HG03064 (cell line): Measurements from ENCODE around the gene SDK2.

Source experiments
- ATAC-seq: cut with Tn5 transposase; IDR thresholded peaks from one replicate; pipeline ENCODE4 v1.9.1; 2021; ENCODE audit warnings: low read depth; ENCODE audit not compliant: unreplicated experiment

The SDK2 gene

GRCh38 chr17:73293480-73293911 lies 350.7 kb downstream of the SDK2 start:
- no peak for ATAC-seq

GRCh38 chr17:73293031-73293430 lies 351.2 kb downstream of the SDK2 start:
- ATAC-seq = no peak

GRCh38 chr17:73292031-73292531 lies 352.2 kb downstream of the SDK2 start:
- no peak for ATAC-seq

GRCh38 chr17:73291260-73291801 lies 352.9 kb downstream of the SDK2 start:
- ATAC-seq = peak; percentile 94

- peak; percentile 47 for ATAC-seq
Observed at GRCh38 chr17:73290399-73291259, 353.6 kb downstream of the SDK2 start.

GRCh38 chr17:73289549-73290254 lies 354.5 kb downstream of the SDK2 start:
- no peak for ATAC-seq

GRCh38 chr17:73288534-73289302 lies 355.5 kb downstream of the SDK2 start:
- no peak for ATAC-seq

GRCh38 chr17:73286863-73287296 lies 357.4 kb downstream of the SDK2 start:
- no peak for ATAC-seq

GRCh38 chr17:73285916-73286862 lies 358.1 kb downstream of the SDK2 start:
- no peak for ATAC-seq

- no peak for ATAC-seq
Observed at GRCh38 chr17:73285603-73285908, 358.7 kb downstream of the SDK2 start.

GRCh38 chr17:73284906-73285602 lies 359.2 kb downstream of the SDK2 start:
- no peak for ATAC-seq
